GM23248 (cell line): ENCODE measurements around the gene PKNOX2. TPM values are rescaled to one million over a fixed set of nuclear protein-coding genes. Genes with fewer than 3 reads are reported as not detected.
A peak's percentile ranks its signal among the peaks of the same experiment; 100 is the strongest.

Experiments
- DNase-seq: peaks from one replicate; pipeline ENCODE4 v3.0.0-alpha.2; 2015
- H2AFZ ChIP-seq: fragments of 200-600 bp; sonication (generic); 2 replicates; pipeline ENCODE4 v1.6.1; 2016; ENCODE audit warnings: antibody characterized with exemption
- H3F3A ChIP-seq: fragments of 200-600 bp; sonication (generic); 2 replicates; pipeline ENCODE4 v1.6.1; 2016; ENCODE audit warnings: mild to moderate bottlenecking, antibody characterized with exemption, mixed run types; ENCODE audit not compliant: insufficient read depth
- H3K27ac ChIP-seq: fragments of 200-600 bp; sonication (generic); 2 replicates; pipeline ENCODE4 v1.5.1; 2016; ENCODE audit warnings: mild to moderate bottlenecking
- H3K27me3 ChIP-seq: fragments of 200-600 bp; sonication (generic); replicated peaks from 2 replicates; pipeline ENCODE4 v1.6.1; 2016; ENCODE audit warnings: mild to moderate bottlenecking; ENCODE audit not compliant: insufficient read depth
- H3K36me3 ChIP-seq: fragments of 200-600 bp; sonication (generic); 2 replicates; pipeline ENCODE4 v1.6.1; 2016; ENCODE audit warnings: low read depth, mild to moderate bottlenecking
- H3K4me1 ChIP-seq: fragments of 200-600 bp; sonication (generic); 2 replicates; pipeline ENCODE4 v1.6.1; 2016; ENCODE audit warnings: mild to moderate bottlenecking; ENCODE audit not compliant: insufficient read depth
- H3K4me2 ChIP-seq: fragments of 200-600 bp; sonication (generic); one replicate; pipeline ENCODE4 v1.6.1; 2016; ENCODE audit warnings: mild to moderate bottlenecking; ENCODE audit not compliant: unreplicated experiment
- H3K4me3 ChIP-seq: fragments of 200-600 bp; sonication (generic); 2 replicates; pipeline ENCODE4 v1.5.1; 2016; ENCODE audit warnings: mild to moderate bottlenecking
- H3K79me2 ChIP-seq: fragments of 200-600 bp; sonication (generic); 2 replicates; pipeline ENCODE4 v1.6.1; 2016; ENCODE audit warnings: mild to moderate bottlenecking; ENCODE audit not compliant: insufficient read depth
- H3K9ac ChIP-seq: fragments of 200-600 bp; sonication (generic); 2 replicates; pipeline ENCODE4 v1.6.1; 2016; ENCODE audit warnings: mild to moderate bottlenecking
- H3K9me2 ChIP-seq: fragments of 200-600 bp; sonication (generic); 2 replicates; pipeline ENCODE4 v1.6.1; 2016; ENCODE audit warnings: mixed run types, mild to moderate bottlenecking, moderate library complexity; ENCODE audit not compliant: insufficient read depth
- H3K9me3 ChIP-seq: fragments of 200-600 bp; sonication (generic); one replicate; pipeline ENCODE4 v1.6.1; 2017; ENCODE audit warnings: low read depth
- H4K20me1 ChIP-seq: fragments of 200-600 bp; sonication (generic); 2 replicates; pipeline ENCODE4 v1.6.0; 2016; ENCODE audit not compliant: insufficient read depth
- EZH2 ChIP-seq: fragments of 200-600 bp; sonication (generic); IDR thresholded peaks from 2 replicates; pipeline ENCODE4 v1.6.1; 2018; ENCODE audit warnings: antibody characterized with exemption, mild to moderate bottlenecking; ENCODE audit not compliant: insufficient read depth, poor library complexity, severe bottlenecking
- EZH2phosphoT487 ChIP-seq: fragments of 200-600 bp; sonication (generic); IDR thresholded peaks from 2 replicates; pipeline ENCODE4 v1.6.1; 2018; ENCODE audit warnings: antibody characterized with exemption, moderate library complexity, mild to moderate bottlenecking, low read depth; ENCODE audit not compliant: insufficient read depth
- WGBS, 2 experiments: methylation state at CpG; one replicate each; pipeline ENCODE4 v1.1.6; 2015 to 2017; ENCODE audit warnings: low lambda C conversion rate in 2 of 2, low coverage in 1 of 2; ENCODE audit errors: missing lambda C conversion rate in 2 of 2; 5-methylcytosine and 5-hydroxymethylcytosine counted together
- in situ Hi-C: fragments of 300-500 bp; cut with MboI; formaldehyde crosslinking; loops from 2 replicates; pipeline ENCODE4 v1.15.0; 2020
- polyA plus RNA-seq: library from polyadenylated mRNA; unstranded; fragments of >200 nt; fragmentation: Nextera tagmentation; extraction: Ambion mirVana; gene quantifications from 2 replicates; pipeline ENCODE4 v1.2.1, GENCODE V29; 2016
- total RNA-seq: library from RNA; depleted of rRNA; stranded (reverse); fragments of >200 nt; shearing (Covaris generic); gene quantifications from 2 replicates; pipeline ENCODE4 v1.2.3, GENCODE V29; 2014

The PKNOX2 gene
- total and polyA plus RNA-seq, 2 experiments from 2014 or later = 0.21 to 0.76 TPM

DNA sequence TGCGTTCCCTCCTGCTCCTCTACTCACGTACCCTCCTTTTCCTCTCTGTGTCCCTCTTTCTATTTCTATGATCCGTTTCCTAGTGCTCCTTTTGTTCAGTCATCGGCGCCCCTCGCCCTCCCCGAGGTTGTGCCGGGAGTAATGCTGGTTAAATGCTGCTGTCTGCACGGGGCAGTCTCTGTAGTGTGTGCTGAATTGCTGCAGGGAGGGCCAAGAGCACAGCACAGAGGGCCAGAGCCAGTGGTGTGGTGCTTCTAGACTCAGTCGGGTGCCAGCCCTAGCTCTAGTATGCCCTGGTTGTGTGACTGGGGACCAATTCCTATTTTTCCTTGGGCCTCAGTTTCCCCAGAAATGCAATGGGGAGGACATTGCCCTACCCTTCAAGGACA, 98.3 kb downstream of the PKNOX2 start:
- H3K79me2 ChIP-seq = no peaks in the 10 kb centered on the region
- no peaks in the 10 kb centered on the region for H4K20me1 ChIP-seq

DNA sequence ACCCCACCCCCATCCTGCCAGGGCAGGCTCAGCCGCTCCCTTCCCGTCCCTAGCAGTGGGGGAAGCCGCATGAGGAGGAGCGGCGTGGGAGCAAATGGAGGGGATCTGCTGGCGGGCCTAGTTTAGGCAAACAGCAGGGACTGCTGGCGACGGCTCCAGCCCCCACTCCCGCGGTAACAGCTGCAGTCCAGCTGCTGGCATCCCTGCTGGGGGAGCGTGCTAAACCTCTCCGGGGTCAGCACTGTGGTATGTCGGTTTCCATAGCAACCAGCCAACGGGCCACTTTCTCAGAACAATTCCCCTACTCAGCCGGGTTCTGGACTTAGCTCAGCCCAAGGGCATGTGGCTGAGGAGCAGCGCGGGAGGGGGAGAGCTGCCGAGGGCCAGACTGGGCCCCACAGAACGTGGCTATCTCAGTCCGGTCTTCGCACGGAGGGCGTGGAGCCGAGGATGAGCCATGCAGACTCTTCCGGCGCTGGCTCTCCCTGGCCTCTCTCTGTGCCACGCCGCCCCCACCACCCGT, 98.8 kb downstream of the PKNOX2 start:
- peak overlapping the region; percentile 74 for H3K9ac ChIP-seq
- peak; percentile 99 for DNase-seq
- H3K4me3 ChIP-seq = no peak overlapping the region; the same call in 1 of the 2 replicates
- no peaks in the 10 kb centered on the region for H3F3A ChIP-seq
- in situ Hi-C loops = no loop called here
- peak overlapping the region; percentile 86 for H3K27ac ChIP-seq
- H3K4me1 ChIP-seq = peaks cover 20% of the 10 kb centered on the region
- 1 to 2% methylated on average over 28 to 29 of the region's 29 CpGs for WGBS, 2 experiments
- no peaks in the 10 kb centered on the region for H3K9me3 ChIP-seq
- H3K79me2 ChIP-seq = no peaks in the 10 kb centered on the region
- H2AFZ ChIP-seq = peak overlapping the region; percentile 76
- no peaks in the 10 kb centered on the region for H3K9me2 ChIP-seq
- H3K36me3 ChIP-seq = no peaks in the 10 kb centered on the region
- H3K4me2 ChIP-seq = peak overlapping the region; percentile 74
- H4K20me1 ChIP-seq = no peaks in the 10 kb centered on the region
- no peaks in the 10 kb centered on the region for H3K27me3 ChIP-seq
- TF ChIP-seq EZH2phosphoT487 (no peak), EZH2 (no peak)

More for the DNA sequence above, 98.3 kb downstream of the PKNOX2 start:
- H3K9me2 ChIP-seq = no peaks in the 10 kb centered on the region
- H3K27me3 ChIP-seq = no peaks in the 10 kb centered on the region
- peaks cover 20% of the 10 kb centered on the region for H3K4me1 ChIP-seq
- in situ Hi-C loops = no loop called here
- H3K27ac ChIP-seq = peak overlapping the region; percentile 86
- H3K4me2 ChIP-seq = peak overlapping the region; percentile 74
- no peaks in the 10 kb centered on the region for H3K9me3 ChIP-seq
- H3K36me3 ChIP-seq = no peaks in the 10 kb centered on the region
- whole genome bisulfite sequencing, 2 experiments = 19 to 32% methylated on average over 10 of the region's 10 CpGs
- no peak overlapping the region; the same call in 1 of the 2 replicates for H3K4me3 ChIP-seq
- TF ChIP-seq EZH2phosphoT487 (no peak), EZH2 (no peak)
- H3K9ac ChIP-seq = peak overlapping the region; percentile 74
- DNase-seq = peak; percentile 71
- H2AFZ ChIP-seq = peak overlapping the region; percentile 76
- H3F3A ChIP-seq = no peaks in the 10 kb centered on the region

DNA sequence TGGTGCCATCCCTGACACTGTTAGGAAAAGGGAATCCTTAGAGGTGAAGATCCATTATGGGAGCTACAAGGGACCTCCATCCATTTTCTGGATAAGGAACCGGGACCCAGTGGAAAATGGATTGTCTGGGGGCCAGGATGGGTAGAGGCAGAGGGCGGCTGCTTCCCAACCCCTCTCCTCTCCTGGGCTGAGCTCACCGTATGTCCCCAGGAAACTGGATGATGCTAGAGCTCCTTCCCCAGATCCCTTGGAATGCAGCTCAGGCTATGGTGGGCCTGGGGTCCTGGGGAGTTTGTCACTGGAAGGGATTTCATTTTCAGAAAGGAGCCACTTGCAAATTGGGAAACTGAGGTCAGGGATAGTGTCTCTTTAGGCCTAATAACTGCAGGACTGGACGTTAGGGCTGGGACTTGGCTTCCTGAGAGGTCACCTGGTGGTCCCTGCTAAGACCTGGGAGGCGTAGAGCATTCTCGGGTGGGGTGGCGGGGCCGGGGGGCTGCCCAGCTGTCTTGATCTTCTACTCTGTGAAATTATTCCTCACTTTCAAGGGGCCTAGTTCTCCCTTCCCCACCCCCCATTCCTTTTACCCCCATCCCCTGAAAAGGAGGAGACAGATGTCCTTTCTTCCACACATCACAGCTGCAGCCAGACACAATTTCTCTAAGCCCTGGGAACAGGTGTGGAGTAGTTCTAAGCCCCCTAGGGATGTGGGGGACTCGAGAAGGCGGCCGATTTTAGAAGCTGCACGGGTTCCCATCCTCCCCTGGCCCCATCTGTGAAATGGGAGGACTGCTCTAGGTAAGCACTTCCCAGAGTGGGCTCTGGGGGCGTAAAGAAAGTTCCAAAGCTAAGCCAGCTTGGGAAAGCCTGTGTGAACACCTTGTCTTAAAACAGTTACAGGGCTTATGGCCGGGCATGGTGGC, 99.8 kb downstream of the PKNOX2 start:
- TF ChIP-seq EZH2 (no peak), EZH2phosphoT487 (no peak)
- no peak for DNase-seq
- 90 to 93% methylated on average over 12 to 14 of the region's 14 CpGs for WGBS, 2 experiments
- H3K4me3 ChIP-seq = peak overlapping the region; percentile 28; the same call in 1 of the 2 replicates
- peak overlapping the region; percentile 74 for H3K9ac ChIP-seq
- in situ Hi-C loops = no loop called here
- H3K4me2 ChIP-seq = peak overlapping the region; percentile 74
- H3K27ac ChIP-seq = peak overlapping the region; percentile 86
- H3K27me3 ChIP-seq = no peaks in the 10 kb centered on the region
- H3K9me2 ChIP-seq = no peaks in the 10 kb centered on the region
- H3F3A ChIP-seq = no peaks in the 10 kb centered on the region
- H3K79me2 ChIP-seq = no peaks in the 10 kb centered on the region
- H3K36me3 ChIP-seq = no peaks in the 10 kb centered on the region
- no peaks in the 10 kb centered on the region for H3K9me3 ChIP-seq
- peaks cover 16% of the 10 kb centered on the region for H3K4me1 ChIP-seq
- no peaks in the 10 kb centered on the region for H4K20me1 ChIP-seq
- H2AFZ ChIP-seq = peak overlapping the region; percentile 76

DNA sequence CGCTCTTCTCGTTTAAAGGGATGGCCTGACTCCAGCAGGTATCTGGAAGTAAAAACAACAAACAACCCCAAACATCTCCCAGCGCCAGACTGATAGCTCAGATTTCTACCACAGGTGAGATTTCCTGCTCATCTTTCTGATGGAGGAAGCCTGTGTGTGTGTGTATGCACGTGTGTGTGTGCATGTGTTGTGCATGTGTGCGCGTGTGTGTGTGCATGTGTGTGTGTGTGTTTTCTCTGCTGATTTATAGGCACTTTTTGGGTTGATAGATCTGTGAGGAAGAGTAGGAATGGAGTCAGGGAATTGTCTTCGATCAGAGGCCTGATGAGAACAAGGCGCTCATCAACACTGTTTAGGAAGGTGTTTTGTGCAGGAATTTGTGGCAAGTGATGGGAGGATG, 103.0 kb downstream of the PKNOX2 start:
- Histone ChIP-seq H3K4me3 (no peak overlapping the region), H3K9me2 (no peaks in the 10 kb centered on the region), H2AFZ (no peak overlapping the region), H3K27me3 (no peaks in the 10 kb centered on the region), H4K20me1 (no peaks in the 10 kb centered on the region), H3K36me3 (no peaks in the 10 kb centered on the region), H3K9me3 (no peaks in the 10 kb centered on the region), H3K4me2 (no peak overlapping the region), H3F3A (0 out of 2 replicates have a peak, but pooled peaks cover 12% of the 10 kb centered on the region), H3K4me1 (peaks cover 31% of the 10 kb centered on the region), H3K79me2 (no peaks in the 10 kb centered on the region), H3K27ac (no peak overlapping the region), H3K9ac (no peak overlapping the region)
- TF ChIP-seq EZH2 (no peak), EZH2phosphoT487 (no peak)
- no peak for DNase-seq
- 96 to 97% methylated on average over 8 of the region's 8 CpGs for WGBS, 2 experiments
- in situ Hi-C loops = no loop called here
